T-helper 2 cell (primary cell): Measurements from ENCODE around the gene FCAR.
"Not testable (repeated sequence)": the region's sequence is repeated elsewhere in the genome, so short reads cannot be mapped to it uniquely, and the experiment has no call there.

Source experiments
- DNase-seq, 5 experiments: peaks; one replicate each; pipeline versions ENCODE4 v3.0.0 to v3.0.0-alpha.2; 2012 to 2022
- total RNA-seq, 2 donors: gene quantifications; one replicate each; lab custom pipeline; 2026; lab: John Stamatoyannopoulos, UW

FCAR gene
- total RNA-seq = 0 reads per million in 2 donors

- DNase-seq = no peak
Measured at GRCh38 chr19:54873990-54874389, at the start of gene FCAR. TSS of gene FCAR (plus strand) at chr19:54874235. CDS start at chr19:54874290, 55 bp downstream.

- not testable (repeated sequence) for DNase-seq
Measured at GRCh38 chr19:54824416-54824815, 49.6 kb upstream of the FCAR start.

GRCh38 chr19:54825326-54825725 is 48.7 kb upstream of the FCAR start:
- not testable (repeated sequence) for DNase-seq

GRCh38 chr19:54828064-54828463 is 46.0 kb upstream of the FCAR start:
- not testable (repeated sequence) for DNase-seq

GRCh38 chr19:54832496-54832895 is 41.5 kb upstream of the FCAR start, which contains the start of gene KIR2DS4:
TSS of gene KIR2DS4 (plus strand) at chr19:54832676.
- not testable (repeated sequence) for DNase-seq

GRCh38 chr19:54835126-54835525 is 38.9 kb upstream of the FCAR start:
- DNase-seq = not testable (repeated sequence)

- DNase-seq = not testable (repeated sequence)
Measured at GRCh38 chr19:54837522-54837921, 36.5 kb upstream of the FCAR start.

- DNase-seq = not testable (repeated sequence)
Measured at GRCh38 chr19:54843171-54843570, 30.9 kb upstream of the FCAR start.

- peak in 1 of 5 experiments; percentile 38 for DNase-seq
Measured at GRCh38 chr19:54850061-54850640, 23.9 kb upstream of the FCAR start, which contains the start of gene KIR3DL2. TSS of gene KIR3DL2 (plus strand) at chr19:54850443. CDS start at chr19:54850476, 33 bp downstream.

GRCh38 chr19:54850930-54851329 is 23.1 kb upstream of the FCAR start:
- DNase-seq = no peak

GRCh38 chr19:54851353-54851752 is 22.7 kb upstream of the FCAR start:
- no peak for DNase-seq

- not testable (repeated sequence) for DNase-seq
Measured at GRCh38 chr19:54855241-54855640, 18.8 kb upstream of the FCAR start.

GRCh38 chr19:54858476-54858875 is 15.6 kb upstream of the FCAR start:
- not testable (repeated sequence) for DNase-seq

- not testable (repeated sequence) for DNase-seq
Measured at GRCh38 chr19:54859421-54859820, 14.6 kb upstream of the FCAR start.

- not testable (repeated sequence) for DNase-seq
Measured at GRCh38 chr19:54863459-54863858, 10.6 kb upstream of the FCAR start.

- DNase-seq = no peak
Measured at GRCh38 chr19:54871696-54872095, 2.3 kb upstream of the FCAR start.

GRCh38 chr19:54875506-54875905 is 1.5 kb downstream of the FCAR start:
- no peak for DNase-seq

GRCh38 chr19:54877471-54877870 is 3.4 kb downstream of the FCAR start:
- DNase-seq = no peak

- DNase-seq = no peak
Measured at GRCh38 chr19:54881884-54882283, 7.8 kb downstream of the FCAR start.

- peak in 1 of 5 experiments; percentile 66 for DNase-seq
Measured at GRCh38 chr19:54882758-54883157, 8.7 kb downstream of the FCAR start.

- no peak for DNase-seq
Measured at GRCh38 chr19:54883228-54883627, 9.2 kb downstream of the FCAR start.

- no peak for DNase-seq
Measured at GRCh38 chr19:54888239-54888638, 14.2 kb downstream of the FCAR start.

GRCh38 chr19:54889566-54889965 is 15.5 kb downstream of the FCAR start:
- no peak for DNase-seq

- DNase-seq = no peak
Measured at GRCh38 chr19:54893406-54893805, 19.4 kb downstream of the FCAR start.

- not testable (repeated sequence) for DNase-seq
Measured at GRCh38 chr19:54894106-54894505, 20.1 kb downstream of the FCAR start.
